ENCODE results near the gene MELK.

MELK gene

GRCh38 chr9:36590231-36590630 lies 17.5 kb downstream of the MELK start:
- no peak overlapping the region for H3K9ac ChIP-seq (ENCODE audit: low read depth, low read length, poor library complexity)

GRCh38 chr9:36592801-36593583 lies 20.3 kb downstream of the MELK start:
- Histone ChIP-seq H3K14ac (ENCODE audit: low read length) (no peak overlapping the region), H3K9me3 (replicated peaks in 1 of 2; ENCODE audit: control insufficient read depth in 2 of 2, insufficient read depth in 1 of 2, low read depth in 1 of 2, low read length in 2 of 2) (peaks cover 0 to 8% of the 10 kb centered on the region in 2 donors), H2AK5ac (ENCODE audit: low read depth, low read length) (no peak overlapping the region), H3K18ac (ENCODE audit: low read length) (no peak overlapping the region), H3K4me2 (ENCODE audit: insufficient read depth, low read length, poor library complexity, severe bottlenecking) (no peak overlapping the region), H3K36me3 (replicated peaks in 1 of 2; ENCODE audit: control insufficient read depth in 2 of 2, insufficient read depth in 2 of 2, low read length in 2 of 2) (peaks cover 31 to 94% of the 10 kb centered on the region in 2 donors), H3K27me3 (ENCODE audit: control insufficient read depth in 3 of 3, insufficient read depth in 3 of 3, low read depth in 1 of 3, low read length in 3 of 3) (no peaks in the 10 kb centered on the region), H2AFZ (ENCODE audit: low read length) (no peak overlapping the region), H3K23ac (ENCODE audit: low read depth, low read length, poor library complexity) (no peak overlapping the region), H3K4ac (ENCODE audit: low read length) (no peak overlapping the region), H4K91ac (ENCODE audit: low read depth, low read length, poor library complexity) (no peak overlapping the region), H3K27ac (replicated peaks; ENCODE audit: low read length) (no peak overlapping the region), H3K79me1 (ENCODE audit: low read depth, low read length) (peaks cover 4% of the 10 kb centered on the region), H2BK5ac (ENCODE audit: low read length) (no peak overlapping the region), H2BK120ac (ENCODE audit: low read depth, low read length) (no peak overlapping the region), H3K4me1 (ENCODE audit: control insufficient read depth in 2 of 2, insufficient read depth in 1 of 2, low read depth in 1 of 2, low read length in 2 of 2) (no peaks in the 10 kb centered on the region), H2BK12ac (ENCODE audit: low read length) (no peak overlapping the region), H4K8ac (ENCODE audit: low read depth, low read length) (no peak overlapping the region), H3K4me3 (ENCODE audit: low read length in 2 of 2) (no peak overlapping the region), H3K9ac (ENCODE audit: low read depth, low read length, poor library complexity) (no peak overlapping the region), H2BK15ac (ENCODE audit: low read length) (no peak overlapping the region)
- no peak for DNase-seq (ENCODE audit: low spot score)
- no CpG with 5 or more reads among the region's 4 CpGs for WGBS, 2 donors (ENCODE audit: extremely low coverage in 2 of 2, insufficient read length in 2 of 2, insufficient replicate concordance in 1 of 2)

More at GRCh38 chr9:36590231-36590630, 17.5 kb downstream of the MELK start:
- WGBS, 2 donors (ENCODE audit: extremely low coverage in 2 of 2, insufficient read length in 2 of 2, insufficient replicate concordance in 1 of 2): no CpG with 5 or more reads among the region's 1 CpG
- Histone ChIP-seq H3K9me3 (replicated peaks in 1 of 2; ENCODE audit: control insufficient read depth in 2 of 2, insufficient read depth in 1 of 2, low read depth in 1 of 2, low read length in 2 of 2) (no peaks in the 10 kb centered on the region), H2AFZ (ENCODE audit: low read length) (no peak overlapping the region), H3K27me3 (ENCODE audit: control insufficient read depth in 3 of 3, insufficient read depth in 3 of 3, low read depth in 1 of 3, low read length in 3 of 3) (no peaks in the 10 kb centered on the region), H2BK12ac (ENCODE audit: low read length) (no peak overlapping the region), H4K8ac (ENCODE audit: low read depth, low read length) (no peak overlapping the region), H3K79me1 (ENCODE audit: low read depth, low read length) (peaks cover 4% of the 10 kb centered on the region), H3K4ac (ENCODE audit: low read length) (no peak overlapping the region), H2BK120ac (ENCODE audit: low read depth, low read length) (no peak overlapping the region), H4K91ac (ENCODE audit: low read depth, low read length, poor library complexity) (no peak overlapping the region), H3K18ac (ENCODE audit: low read length) (no peak overlapping the region), H3K4me2 (ENCODE audit: insufficient read depth, low read length, poor library complexity, severe bottlenecking) (no peak overlapping the region), H3K23ac (ENCODE audit: low read depth, low read length, poor library complexity) (no peak overlapping the region), H3K4me3 (ENCODE audit: low read length in 2 of 2) (no peak overlapping the region), H3K27ac (replicated peaks; ENCODE audit: low read length) (no peak overlapping the region), H3K36me3 (replicated peaks in 1 of 2; ENCODE audit: control insufficient read depth in 2 of 2, insufficient read depth in 2 of 2, low read length in 2 of 2) (peaks cover 21 to 92% of the 10 kb centered on the region in 2 donors), H2BK15ac (ENCODE audit: low read length) (no peak overlapping the region), H3K4me1 (ENCODE audit: control insufficient read depth in 2 of 2, insufficient read depth in 1 of 2, low read depth in 1 of 2, low read length in 2 of 2) (no peaks in the 10 kb centered on the region), H2AK5ac (ENCODE audit: low read depth, low read length) (no peak overlapping the region), H2BK5ac (ENCODE audit: low read length) (no peak overlapping the region), H3K14ac (ENCODE audit: low read length) (no peak overlapping the region)
- no peak for DNase-seq (ENCODE audit: low spot score)

GRCh38 chr9:36594213-36594612 lies 21.5 kb downstream of the MELK start:
- Histone ChIP-seq H2BK120ac (ENCODE audit: low read depth, low read length) (no peak overlapping the region), H3K9me3 (replicated peaks in 1 of 2; ENCODE audit: control insufficient read depth in 2 of 2, insufficient read depth in 1 of 2, low read depth in 1 of 2, low read length in 2 of 2) (peaks cover 0 to 8% of the 10 kb centered on the region in 2 donors), H3K27me3 (ENCODE audit: control insufficient read depth in 3 of 3, insufficient read depth in 3 of 3, low read depth in 1 of 3, low read length in 3 of 3) (no peaks in the 10 kb centered on the region), H2BK15ac (ENCODE audit: low read length) (no peak overlapping the region), H2BK5ac (ENCODE audit: low read length) (no peak overlapping the region), H3K4me1 (ENCODE audit: control insufficient read depth in 2 of 2, insufficient read depth in 1 of 2, low read depth in 1 of 2, low read length in 2 of 2) (no peaks in the 10 kb centered on the region), H3K23ac (ENCODE audit: low read depth, low read length, poor library complexity) (no peak overlapping the region), H3K79me1 (ENCODE audit: low read depth, low read length) (peaks cover 4% of the 10 kb centered on the region), H3K36me3 (replicated peaks in 1 of 2; ENCODE audit: control insufficient read depth in 2 of 2, insufficient read depth in 2 of 2, low read length in 2 of 2) (peaks cover 34 to 96% of the 10 kb centered on the region in 2 donors), H2BK12ac (ENCODE audit: low read length) (no peak overlapping the region), H4K91ac (ENCODE audit: low read depth, low read length, poor library complexity) (no peak overlapping the region), H3K9ac (ENCODE audit: low read depth, low read length, poor library complexity) (no peak overlapping the region), H2AFZ (ENCODE audit: low read length) (no peak overlapping the region), H3K27ac (replicated peaks; ENCODE audit: low read length) (no peak overlapping the region), H4K8ac (ENCODE audit: low read depth, low read length) (no peak overlapping the region), H2AK5ac (ENCODE audit: low read depth, low read length) (no peak overlapping the region), H3K4ac (ENCODE audit: low read length) (no peak overlapping the region), H3K14ac (ENCODE audit: low read length) (no peak overlapping the region), H3K4me2 (ENCODE audit: insufficient read depth, low read length, poor library complexity, severe bottlenecking) (no peak overlapping the region), H3K4me3 (ENCODE audit: low read length in 2 of 2) (no peak overlapping the region), H3K18ac (ENCODE audit: low read length) (no peak overlapping the region)
- no CpG with 5 or more reads among the region's 3 CpGs for WGBS, 2 donors (ENCODE audit: extremely low coverage in 2 of 2, insufficient read length in 2 of 2, insufficient replicate concordance in 1 of 2)
- no peak for DNase-seq (ENCODE audit: low spot score)

- Histone ChIP-seq H4K91ac (ENCODE audit: low read depth, low read length, poor library complexity) (no peak overlapping the region), H3K36me3 (replicated peaks in 1 of 2; ENCODE audit: control insufficient read depth in 2 of 2, insufficient read depth in 2 of 2, low read length in 2 of 2) (peaks cover 26 to 94% of the 10 kb centered on the region in 2 donors), H3K9me3 (replicated peaks in 1 of 2; ENCODE audit: control insufficient read depth in 2 of 2, insufficient read depth in 1 of 2, low read depth in 1 of 2, low read length in 2 of 2) (peaks cover 0 to 8% of the 10 kb centered on the region in 2 donors), H3K4ac (ENCODE audit: low read length) (no peak overlapping the region), H3K4me1 (ENCODE audit: control insufficient read depth in 2 of 2, insufficient read depth in 1 of 2, low read depth in 1 of 2, low read length in 2 of 2) (no peaks in the 10 kb centered on the region), H3K27ac (replicated peaks; ENCODE audit: low read length) (no peak overlapping the region), H3K4me3 (ENCODE audit: low read length in 2 of 2) (no peak overlapping the region), H3K18ac (ENCODE audit: low read length) (no peak overlapping the region), H2AFZ (ENCODE audit: low read length) (no peak overlapping the region), H2BK120ac (ENCODE audit: low read depth, low read length) (no peak overlapping the region), H3K23ac (ENCODE audit: low read depth, low read length, poor library complexity) (no peak overlapping the region), H3K14ac (ENCODE audit: low read length) (no peak overlapping the region), H2AK5ac (ENCODE audit: low read depth, low read length) (no peak overlapping the region), H2BK15ac (ENCODE audit: low read length) (no peak overlapping the region), H3K79me1 (ENCODE audit: low read depth, low read length) (no peaks in the 10 kb centered on the region), H3K27me3 (ENCODE audit: control insufficient read depth in 3 of 3, insufficient read depth in 3 of 3, low read depth in 1 of 3, low read length in 3 of 3) (no peaks in the 10 kb centered on the region), H3K9ac (ENCODE audit: low read depth, low read length, poor library complexity) (no peak overlapping the region), H2BK12ac (ENCODE audit: low read length) (no peak overlapping the region), H2BK5ac (ENCODE audit: low read length) (no peak overlapping the region), H4K8ac (ENCODE audit: low read depth, low read length) (no peak overlapping the region), H3K4me2 (ENCODE audit: insufficient read depth, low read length, poor library complexity, severe bottlenecking) (no peak overlapping the region)
- DNase-seq (ENCODE audit: low spot score): no peak
- WGBS, 2 donors (ENCODE audit: extremely low coverage in 2 of 2, insufficient read length in 2 of 2, insufficient replicate concordance in 1 of 2): no CpG with 5 or more reads among the region's 2 CpGs
These were observed 24.9 kb downstream of the MELK start for GRCh38 chr9:36597412-36598178.
